Cerebellar nuclear complex (tissue), 1 donor: Measurements from ENCODE around the gene FBXW11.
"Not testable (repeated sequence)": the region's sequence is repeated elsewhere in the genome, so short reads cannot be mapped to it uniquely, and the experiment has no call there.

Experiments used
- DNase-seq, 2 experiments: peaks; one replicate each; lab custom pipeline; 2025; lab: John Stamatoyannopoulos, UW

The FBXW11 gene

DNA sequence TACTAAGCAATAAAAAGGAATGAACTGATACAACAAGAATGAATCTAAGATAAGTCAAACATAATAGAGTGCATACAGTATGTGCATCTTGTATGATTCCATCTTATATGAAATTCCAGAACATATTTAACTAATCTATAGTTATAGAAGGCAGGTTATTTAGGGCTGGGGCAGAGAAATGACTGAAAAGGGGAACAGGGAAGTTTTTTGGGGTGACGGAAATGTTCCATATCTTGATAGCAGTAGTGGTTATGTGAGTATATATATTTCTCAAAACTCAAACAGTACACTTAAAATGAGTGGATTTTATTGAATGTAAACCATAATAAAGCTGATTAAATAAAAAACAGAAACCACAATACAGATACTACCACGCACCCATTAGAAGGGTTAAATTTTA lies 24.6 kb downstream of the FBXW11 start:
- DNase-seq = no peak

DNA sequence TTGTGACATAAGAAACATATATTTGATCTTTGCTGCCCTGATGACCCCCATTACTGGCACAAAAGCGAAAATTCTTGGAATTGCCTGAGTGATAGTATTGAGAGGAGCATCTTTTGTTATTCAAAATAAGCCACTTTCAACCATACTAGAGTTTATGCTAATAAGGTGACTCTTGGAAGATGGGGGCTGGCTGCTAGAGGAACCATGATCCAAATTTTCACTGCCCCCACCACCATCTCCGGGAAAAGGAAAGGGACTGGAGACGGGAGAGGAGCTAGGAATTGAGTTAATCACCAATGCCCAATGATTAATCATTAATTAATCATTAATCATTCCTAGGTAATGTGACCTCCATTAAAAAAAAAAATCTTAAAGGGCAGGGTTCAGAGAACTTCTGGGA lies 25.6 kb downstream of the FBXW11 start:
- DNase-seq = no peak

DNA sequence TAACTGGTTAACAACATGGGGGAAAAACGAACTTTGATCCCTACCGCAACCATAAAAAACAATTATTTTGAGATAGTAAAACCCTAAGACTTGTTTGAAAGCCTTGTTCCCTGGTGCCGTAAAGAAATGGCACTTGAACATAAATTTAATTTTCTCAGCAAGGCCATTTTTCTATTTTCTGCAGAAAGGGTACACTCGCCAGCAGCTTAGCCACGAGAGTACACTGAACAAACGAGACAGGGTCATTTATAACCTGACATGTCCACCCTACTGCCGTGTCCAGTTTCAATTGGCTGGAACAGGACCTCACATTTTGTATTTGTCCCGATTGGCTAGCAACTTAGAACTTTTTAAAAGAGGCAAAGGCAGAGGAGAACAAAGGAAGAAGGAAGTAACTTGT lies 26.8 kb downstream of the FBXW11 start:
- DNase-seq = no peak

DNA sequence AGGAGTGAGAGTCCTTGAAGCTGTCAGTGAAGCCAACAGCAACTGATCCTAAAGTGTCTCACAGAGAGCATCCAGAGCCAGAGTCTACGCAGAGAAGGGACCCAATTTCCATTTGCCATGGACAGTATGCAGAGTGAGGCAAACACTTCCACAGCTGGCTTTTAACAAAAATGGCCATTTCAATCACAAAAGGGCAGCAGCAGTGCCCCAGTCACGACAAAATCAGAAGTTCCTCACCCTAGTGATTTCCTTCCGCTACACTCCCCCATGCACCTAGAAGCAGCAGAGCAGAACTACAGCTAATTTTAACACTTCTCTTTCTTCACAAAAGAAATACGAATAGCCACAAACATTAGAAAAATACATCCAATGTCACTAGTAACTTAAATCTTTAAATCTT lies 27.9 kb downstream of the FBXW11 start:
- DNase-seq = no peak

DNA sequence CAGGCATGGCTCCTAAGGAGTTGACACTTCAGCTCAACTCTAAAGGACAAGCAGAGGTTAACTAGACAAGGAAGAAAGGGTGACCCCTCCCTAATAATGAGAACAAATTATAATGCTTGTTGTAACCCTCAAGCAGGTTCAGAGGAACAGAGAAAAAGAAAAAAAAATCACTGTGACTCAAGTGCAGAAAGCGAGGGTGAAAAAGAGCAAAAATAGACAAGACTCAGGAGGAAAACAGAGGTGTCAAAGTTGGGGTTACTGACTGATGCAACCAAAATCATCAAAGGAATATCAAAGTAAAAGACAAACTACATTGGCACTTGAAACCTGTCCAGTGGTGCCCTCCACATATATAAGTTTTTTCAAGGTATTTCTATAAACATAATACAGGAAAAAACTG lies 28.4 kb downstream of the FBXW11 start:
- DNase-seq = no peak

DNA sequence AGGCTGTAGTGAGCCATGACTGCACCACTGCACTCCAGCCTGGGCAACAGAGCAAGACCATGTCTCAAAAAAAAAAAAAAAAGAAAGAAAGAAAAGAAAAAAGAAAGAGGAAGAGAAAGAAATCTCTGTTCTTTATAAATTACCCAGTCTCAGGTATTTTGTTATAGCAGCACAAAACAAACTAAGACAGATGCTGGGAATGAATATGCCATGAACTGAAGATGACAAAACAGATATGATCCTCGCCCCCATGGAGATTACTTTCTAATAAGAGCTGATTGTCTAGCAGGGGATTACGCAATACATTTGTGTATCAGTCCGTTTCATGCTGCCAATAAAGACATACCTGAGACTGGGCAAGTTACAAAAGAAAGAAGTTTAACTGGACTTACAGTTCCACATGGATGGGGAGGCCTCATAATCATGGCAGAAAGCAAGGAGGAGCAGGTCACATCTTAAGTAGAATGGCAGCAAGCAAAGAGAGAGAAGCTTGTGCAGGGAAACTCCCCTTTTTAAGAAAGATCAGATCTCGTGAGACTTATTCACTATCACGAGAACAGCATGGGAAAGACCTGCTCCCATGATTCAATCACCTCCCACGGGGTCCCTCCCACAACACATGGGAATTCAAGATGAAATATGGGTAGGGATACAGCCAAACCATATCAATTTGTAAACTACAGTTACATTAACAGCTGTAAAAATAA lies 29.0 kb downstream of the FBXW11 start:
- not testable (repeated sequence) for DNase-seq

DNA sequence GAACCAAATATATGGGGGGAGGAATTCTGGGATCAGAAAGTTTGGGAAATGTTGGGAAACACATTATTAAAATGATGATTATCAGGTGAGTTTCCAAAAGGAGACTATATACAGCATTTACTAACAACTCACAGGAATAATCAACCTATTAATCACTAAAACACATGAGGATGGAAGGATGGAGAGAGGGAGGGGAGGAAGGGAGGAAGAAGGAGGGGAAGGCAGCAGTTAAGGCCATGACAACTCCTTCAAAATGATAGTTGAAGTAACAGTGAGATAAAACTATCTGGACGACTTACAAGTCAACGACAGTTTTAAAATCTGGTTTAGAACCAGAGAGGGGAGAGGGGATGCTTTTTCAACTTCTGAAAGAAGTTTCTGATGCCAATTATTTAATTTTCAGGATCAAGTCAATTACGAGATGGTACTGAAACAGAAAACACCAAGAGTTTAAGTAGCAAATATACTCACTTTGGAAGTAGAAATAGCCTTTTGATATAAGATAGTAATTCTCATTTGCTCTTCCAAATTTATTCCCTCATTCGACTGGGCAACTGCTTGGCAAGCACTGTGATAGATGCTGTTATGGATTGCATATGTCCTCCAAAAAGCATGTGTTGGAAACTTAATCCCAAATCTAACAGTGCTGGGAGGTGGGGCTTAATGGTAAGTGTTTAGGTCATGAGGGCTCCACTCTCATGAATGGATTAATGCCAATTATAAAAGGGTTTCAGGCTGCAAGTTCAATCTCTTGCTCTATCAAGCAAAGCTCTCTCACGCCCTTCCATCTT lies 30.4 kb downstream of the FBXW11 start:
- DNase-seq = no peak

DNA sequence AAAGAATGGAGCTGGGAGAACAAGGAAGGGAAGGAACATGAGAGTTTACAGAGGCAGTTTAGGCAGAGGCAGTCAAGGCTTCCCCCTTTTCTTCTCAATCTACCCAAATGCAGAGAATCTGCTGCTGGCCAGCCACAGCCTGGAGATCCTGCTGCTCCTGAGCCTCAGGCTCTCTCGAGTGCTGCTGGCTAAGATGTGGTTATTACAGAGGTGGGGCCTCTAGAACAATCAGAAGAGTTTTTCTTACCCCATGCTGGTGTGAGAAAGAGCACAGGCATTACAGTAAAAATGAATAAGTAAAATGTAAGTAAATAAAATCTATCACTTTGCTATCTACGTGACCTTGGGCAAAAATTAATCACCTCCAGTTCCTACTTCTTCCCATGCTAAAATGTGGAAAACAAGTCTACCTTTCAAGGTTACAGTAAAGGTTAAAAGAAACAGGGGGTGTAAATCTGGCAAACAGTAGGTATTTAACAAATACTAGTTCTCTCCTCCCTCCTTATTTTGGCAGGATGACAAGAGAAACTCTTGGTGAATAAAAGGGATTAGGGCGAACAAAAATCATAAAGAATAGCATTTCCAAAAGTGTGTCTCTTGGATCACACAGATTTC lies 31.1 kb downstream of the FBXW11 start:
- DNase-seq = no peak

DNA sequence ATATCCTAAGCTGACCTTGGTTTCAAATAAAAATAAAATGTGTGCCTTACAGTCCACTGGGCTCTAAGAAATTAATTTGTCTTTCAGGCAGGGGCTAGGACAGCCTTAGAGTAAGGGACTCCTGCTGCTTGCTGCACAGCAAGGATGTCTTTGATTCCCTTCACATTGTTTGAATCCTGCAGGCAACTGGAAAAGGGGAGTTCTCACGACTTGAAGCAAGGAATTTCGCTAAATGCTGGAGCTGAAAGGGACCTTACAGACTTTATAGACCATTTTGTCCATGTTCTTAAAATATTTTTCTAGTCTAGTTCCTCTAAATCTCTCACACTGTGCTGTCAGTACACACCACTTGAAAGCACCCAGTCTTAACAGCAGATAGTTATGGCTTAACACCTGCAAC lies 35.6 kb downstream of the FBXW11 start:
- DNase-seq = no peak

DNA sequence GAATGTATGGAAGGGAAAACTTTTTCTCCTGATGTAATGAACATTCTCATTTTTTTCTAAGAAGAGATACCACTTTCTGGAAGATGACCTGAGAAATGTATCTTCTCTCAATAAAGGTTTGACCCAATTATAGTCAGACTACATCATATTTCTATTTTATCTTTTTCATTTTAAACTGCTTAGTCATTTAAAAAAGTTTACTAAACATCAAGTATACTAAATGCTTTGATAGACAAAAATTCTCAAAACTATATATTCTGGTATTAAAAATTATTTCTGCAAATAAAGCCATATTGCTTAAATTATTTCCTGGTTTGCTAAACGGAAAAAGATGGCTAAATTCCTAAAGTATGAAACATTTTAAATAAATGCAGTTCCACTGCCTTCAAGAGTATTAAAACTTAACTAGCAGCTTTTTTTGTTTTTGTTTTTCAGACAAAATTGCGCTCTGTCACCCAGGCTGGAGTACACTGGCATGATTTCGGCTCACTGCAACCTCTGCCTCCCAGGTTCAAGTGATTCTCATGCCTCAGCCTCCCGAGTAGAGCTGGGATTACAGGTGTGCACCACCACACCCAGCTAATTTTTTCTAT lies 37.1 kb downstream of the FBXW11 start:
- DNase-seq = no peak

DNA sequence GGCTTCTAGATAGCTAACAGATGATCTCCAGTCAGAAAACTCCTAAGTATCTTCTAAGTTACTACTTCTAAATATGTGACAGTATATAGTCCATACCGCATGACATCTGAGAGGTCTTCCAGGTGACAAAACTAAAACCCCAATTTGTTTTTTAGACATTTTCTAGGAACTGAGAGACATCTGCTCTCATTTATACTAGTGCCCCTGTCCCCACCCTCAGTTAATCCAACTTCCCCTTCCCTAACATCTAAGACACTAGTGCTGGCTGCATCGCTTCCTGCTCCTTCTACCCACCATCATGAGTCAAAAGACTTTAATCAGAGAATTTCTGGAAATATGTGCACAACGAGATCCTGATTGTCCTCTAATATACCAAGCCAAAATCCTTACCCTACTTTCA lies 37.9 kb downstream of the FBXW11 start:
- no peak for DNase-seq

DNA sequence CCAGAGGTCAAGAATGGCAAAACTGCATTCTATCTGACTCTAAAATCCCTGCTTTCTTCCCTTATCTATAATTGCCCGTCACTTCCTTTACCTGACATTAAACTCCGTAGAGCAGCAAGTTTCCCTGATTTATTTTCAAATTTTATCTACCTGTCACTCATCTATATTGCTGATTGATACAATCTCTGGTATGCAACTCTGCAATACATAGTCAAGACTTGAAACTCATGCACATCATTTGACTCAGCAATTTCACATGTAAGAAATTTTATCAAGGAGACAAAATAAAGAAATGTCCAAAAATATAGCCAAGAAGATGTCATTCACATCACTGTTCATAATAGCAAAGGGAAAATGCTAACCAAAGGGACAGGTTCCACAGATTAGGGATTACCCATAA lies 39.5 kb downstream of the FBXW11 start:
- no peak for DNase-seq

DNA sequence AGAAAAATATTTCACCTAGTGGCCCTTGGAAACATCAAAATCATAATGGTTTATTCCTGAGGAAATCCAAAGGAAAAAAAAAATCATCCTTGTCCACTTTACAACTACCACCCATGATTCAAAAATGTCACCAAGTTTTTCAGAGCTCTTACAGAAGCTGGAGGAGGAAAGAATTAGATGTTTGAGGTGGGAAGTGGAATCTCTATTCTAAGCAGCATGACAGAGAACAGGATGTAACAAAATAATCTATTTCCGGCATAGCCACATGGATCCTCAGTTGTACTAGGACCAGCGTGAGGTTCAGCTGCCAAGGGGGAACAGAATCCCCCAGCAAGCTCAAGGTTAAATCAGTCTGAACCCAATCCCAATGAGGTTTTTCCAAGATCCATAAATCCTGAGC lies 40.2 kb downstream of the FBXW11 start:
- no peak for DNase-seq

DNA sequence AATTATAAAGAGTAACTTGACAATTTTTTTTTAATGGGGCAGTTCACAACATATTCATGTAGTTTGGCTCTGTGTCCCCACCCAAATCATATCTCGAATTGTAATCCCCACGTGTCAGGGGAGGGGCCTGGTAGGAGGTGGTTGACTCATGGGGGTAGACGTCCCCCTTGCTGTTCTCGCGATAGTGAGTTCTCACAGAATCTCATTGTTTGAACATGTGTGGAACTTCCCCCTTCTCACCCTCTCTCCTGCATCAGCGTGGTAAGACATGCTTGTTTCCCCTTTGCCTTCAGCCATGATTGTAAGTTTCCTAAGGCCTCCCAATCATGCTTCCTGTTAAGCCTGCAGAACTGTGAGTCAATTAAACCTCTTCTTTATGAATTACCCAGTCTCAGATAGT lies 40.7 kb downstream of the FBXW11 start:
- no peak for DNase-seq

DNA sequence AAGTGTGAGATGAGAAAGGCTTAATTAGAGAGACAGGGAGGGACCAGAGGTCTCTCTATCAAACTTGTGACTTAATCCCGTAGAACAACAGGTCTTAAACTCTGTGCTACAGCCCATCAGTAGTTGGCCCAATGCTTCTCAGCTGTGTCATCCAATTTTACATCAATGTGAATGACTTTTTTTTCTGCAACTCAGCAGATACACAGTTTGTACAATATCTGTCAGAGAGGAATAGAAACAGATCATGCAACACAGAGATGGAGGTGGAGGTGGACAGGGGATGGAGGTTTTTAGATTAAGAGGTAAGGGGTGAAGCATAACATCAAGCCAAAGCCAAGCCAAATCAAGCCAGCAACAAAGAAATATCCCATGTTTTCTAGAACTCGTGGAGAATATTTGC lies 43.0 kb downstream of the FBXW11 start:
- DNase-seq = no peak

DNA sequence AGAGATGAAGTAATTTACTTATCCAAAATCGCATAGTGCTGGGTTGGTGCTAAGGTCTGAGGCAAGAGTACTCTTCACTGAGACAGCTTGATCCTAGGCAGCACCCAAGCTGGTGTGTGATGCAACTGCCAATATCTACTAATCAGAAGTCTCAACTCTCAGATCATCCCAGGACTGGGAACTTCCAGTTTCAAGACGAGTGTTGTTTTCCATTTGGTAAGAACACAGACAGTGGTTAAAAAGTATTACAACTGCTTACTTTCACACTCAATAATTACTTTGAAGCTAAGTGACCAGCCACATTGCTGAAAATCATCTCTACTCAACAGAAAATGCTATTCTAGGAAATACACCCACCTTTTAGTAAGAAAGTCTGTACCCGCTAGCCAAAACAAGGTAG lies 45.3 kb downstream of the FBXW11 start:
- no peak for DNase-seq

DNA sequence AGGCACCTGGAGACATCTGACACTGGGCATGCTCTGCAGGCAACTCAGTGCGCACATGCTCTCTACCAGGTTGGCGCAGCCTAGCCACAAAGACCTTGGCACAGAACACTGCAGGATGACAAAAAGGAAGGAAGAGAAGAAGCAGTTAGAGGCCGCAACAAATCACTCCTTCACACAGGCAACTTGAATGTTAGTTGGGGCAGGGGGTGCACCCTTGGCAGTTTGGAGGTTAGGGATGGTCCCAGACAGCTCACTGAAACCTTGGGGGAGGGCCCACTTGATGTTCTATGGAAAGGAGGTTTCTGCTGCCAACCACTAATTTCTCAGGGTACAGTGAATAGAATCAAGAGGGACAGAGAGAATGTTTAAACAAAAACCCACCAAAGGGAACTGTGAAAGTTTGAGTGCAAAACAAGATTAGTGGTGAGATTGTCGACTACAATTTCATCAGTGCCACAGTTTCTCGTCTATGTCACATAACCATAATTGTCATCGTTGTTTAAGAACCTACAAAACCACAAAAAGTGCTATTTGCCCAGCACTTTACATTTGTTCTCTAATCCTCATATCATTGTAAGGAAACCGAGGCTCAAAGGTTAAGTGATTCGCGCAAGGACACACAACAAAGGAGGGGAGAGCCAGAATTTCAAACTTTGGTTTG lies 48.7 kb downstream of the FBXW11 start:
- DNase-seq = no peak

DNA sequence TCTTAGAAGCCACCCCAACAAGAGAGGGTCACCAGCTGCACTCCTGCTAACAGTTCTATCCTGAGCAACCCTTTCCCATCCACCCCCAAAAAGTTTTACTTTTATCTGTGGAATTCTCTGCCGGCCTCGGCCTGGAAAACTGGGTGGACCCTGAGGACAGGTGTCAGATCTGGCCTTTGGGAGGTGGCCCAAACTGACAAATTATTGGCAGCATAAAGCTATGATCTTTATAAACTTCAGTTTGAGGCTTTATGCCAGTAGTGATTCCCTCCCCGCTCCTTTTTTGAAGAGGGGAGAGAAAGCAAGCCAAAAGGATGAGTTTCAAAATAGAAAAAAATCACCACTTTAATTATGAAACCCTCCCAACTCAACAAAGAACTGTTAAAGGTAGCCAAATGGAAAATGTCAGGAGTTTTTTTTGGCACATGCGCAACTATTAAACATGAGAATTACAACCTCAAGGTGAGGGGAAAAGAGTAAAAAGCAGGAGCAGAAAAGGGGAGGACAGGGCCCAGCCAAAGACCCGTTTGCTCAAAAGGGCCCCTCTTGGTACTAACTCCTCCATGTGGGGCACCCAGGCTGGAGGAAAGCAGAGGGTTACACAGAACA lies 49.4 kb downstream of the FBXW11 start:
- no peak for DNase-seq

DNA sequence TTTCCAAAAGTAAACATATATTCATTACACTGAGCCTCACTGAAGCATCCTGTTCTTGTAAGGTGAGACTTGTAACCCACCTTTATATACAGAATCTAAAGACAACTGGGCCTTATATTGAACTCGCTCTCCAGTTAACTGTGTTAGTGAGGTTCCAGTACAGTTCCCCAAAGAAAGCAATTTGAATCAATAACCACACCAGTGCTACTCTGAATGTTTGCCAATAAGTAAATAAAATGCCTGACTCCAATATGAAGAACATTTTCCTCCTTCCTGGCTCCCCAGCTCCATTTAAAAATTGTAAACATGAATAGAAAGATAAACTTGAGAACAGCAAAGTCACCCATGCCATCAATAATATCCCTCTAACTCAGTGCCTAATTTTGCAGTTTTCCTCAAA lies 50.1 kb downstream of the FBXW11 start:
- DNase-seq = no peak

DNA sequence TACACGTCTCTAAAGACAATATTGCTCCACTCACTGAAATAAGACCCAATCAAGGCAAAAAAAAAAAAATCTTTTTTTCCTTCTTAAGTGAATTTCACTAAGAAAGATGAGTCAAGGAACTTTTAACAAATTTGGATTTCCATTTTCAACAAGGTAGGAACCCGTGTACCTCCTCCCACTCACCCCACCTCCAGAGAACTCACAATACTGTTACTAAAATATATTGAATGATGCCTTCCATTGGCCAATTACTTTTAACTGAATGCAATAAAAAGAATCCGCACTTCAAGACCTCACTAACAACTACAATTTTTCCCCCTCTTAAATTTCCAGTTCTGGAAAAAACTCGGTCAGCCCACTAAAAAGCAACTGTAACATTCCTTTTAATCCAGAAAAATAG lies 50.7 kb downstream of the FBXW11 start:
- DNase-seq = no peak

DNA sequence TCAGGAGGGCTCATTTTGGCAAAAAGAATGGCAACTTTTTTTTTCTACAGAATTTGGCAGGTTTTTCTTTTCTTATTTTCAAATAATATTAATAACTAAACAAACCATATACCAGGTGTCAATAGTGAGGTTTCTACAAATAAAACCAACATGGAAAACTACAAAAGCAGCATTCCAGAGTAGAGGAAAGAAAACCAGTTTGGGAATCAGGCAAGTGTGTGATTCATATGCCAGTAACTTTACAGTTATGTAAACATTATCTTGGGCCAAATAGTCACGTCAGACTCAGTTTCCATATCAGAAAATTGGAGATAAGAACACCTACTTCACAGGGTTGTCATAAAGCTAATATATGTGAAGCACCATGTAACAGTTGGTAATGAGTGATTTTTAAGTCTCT lies 51.7 kb downstream of the FBXW11 start:
- DNase-seq = no peak
